Measurements from ENCODE around the gene CBX5.
"Not testable (repeated sequence)": the region's sequence is repeated elsewhere in the genome, so short reads cannot be mapped to it uniquely, and the experiment has no call there.

DNA sequence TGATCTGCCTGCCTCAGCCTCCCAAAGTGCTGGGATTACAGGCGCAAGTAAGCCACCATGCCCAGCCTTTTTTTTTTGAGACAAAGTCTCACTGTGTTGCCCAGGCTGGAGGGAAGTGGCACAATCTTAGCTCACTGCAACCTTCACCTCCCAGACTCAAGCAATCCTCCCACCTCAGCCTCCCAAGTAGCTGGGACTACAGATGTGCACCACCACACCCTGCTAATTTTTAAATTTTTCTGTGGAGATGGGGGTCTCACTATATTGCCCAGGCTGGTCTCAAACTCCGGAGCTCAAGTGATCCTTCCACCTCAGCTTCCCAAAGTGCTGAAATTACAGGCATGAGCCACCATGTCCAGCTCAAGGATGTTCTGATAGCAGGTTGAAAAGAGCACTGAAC is 85.3 kb downstream of the CBX5 start:
- TF ChIP-seq, protein P1, sequence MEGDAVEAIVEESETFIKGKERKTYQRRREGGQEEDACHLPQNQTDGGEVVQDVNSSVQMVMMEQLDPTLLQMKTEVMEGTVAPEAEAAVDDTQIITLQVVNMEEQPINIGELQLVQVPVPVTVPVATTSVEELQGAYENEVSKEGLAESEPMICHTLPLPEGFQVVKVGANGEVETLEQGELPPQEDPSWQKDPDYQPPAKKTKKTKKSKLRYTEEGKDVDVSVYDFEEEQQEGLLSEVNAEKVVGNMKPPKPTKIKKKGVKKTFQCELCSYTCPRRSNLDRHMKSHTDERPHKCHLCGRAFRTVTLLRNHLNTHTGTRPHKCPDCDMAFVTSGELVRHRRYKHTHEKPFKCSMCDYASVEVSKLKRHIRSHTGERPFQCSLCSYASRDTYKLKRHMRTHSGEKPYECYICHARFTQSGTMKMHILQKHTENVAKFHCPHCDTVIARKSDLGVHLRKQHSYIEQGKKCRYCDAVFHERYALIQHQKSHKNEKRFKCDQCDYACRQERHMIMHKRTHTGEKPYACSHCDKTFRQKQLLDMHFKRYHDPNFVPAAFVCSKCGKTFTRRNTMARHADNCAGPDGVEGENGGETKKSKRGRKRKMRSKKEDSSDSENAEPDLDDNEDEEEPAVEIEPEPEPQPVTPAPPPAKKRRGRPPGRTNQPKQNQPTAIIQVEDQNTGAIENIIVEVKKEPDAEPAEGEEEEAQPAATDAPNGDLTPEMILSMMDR (IDR thresholded peaks at IDR 0.05), result not testable (repeated sequence)
- not testable (repeated sequence) for TF ChIP-seq POLR2A (IDR thresholded peaks at IDR 0.05)

Data from prostate gland (tissue), 2 donors.